OCI-M2 (cell line): Measurements from ENCODE around the gene CASKIN2.
A peak's percentile ranks its signal among the peaks of the same experiment; 100 is the strongest.
"Not testable (repeated sequence)": the region's sequence is repeated elsewhere in the genome, so short reads cannot be mapped to it uniquely, and the experiment has no call there.

Experiments
- DNase-seq: peaks from one replicate; lab custom pipeline; 2025; ENCODE audit not compliant: unreplicated experiment; lab: John Stamatoyannopoulos, UW

CASKIN2 gene

DNA sequence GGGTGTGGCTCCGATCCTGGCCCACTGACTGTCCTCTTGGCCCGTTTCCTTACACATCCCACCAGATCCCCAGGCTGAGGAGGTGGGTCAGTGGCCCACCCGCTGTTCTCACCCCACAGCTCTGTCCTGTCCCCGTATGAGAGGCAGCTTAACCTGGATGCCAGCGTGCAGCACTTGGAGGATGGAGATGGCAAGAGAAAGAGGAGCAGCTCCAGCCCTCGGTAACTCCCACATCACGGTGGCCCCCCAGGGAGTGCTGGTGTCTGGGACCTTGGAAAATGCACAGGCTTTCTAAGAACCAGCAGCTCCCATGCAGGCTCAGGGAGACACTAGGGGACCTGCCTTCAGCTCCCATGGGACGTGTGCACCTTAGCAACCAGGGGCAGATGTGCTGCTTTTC lies 6.0 kb upstream of the CASKIN2 start:
- no peak for DNase-seq

DNA sequence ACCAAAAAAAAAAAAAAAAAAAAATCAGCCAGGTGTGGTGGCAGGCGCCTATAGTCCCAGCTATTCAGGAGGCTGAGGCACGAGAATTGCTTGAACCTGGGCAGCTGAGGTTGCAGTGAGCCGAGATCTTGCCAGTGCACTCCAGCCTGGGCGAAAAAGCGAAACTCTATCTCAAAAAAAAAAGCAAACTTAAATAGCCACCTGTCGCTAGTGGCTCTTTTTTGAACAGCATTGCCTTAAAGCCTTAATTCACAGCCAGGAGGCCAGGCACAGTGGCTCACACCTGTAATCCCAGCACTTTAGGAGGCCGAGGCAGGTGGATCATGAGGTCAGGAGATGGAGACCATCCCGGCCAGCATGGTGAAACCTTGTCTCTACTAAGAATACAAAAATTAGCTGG lies 5.1 kb upstream of the CASKIN2 start:
- DNase-seq = not testable (repeated sequence)

DNA sequence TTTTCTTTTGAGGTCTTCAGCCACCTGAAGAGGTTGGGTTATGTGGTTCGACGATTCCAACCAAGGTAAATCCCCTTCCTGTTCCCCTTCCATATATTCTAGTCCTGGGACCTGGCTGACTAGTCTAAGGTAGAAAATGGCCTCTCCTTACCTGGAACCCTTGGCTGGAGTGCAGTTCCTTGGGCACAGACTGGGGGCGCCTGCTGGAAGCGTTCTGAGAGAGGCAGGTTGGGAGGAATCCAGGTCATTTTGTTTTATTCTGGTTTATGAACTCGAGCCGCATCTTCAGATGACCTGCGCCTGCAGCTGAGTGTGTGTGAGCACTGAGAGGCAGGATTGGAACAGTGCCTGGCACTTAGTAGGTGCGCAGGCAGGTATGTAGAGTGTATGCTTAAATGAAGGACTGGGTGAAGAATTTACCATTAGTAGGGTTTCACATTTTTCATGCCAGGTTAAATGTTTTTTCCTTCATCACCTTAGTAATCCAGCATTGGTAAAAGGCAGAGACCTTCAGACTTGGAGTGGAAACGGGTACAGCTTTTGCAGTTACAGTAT lies 3.7 kb upstream of the CASKIN2 start:
- DNase-seq = no peak

DNA sequence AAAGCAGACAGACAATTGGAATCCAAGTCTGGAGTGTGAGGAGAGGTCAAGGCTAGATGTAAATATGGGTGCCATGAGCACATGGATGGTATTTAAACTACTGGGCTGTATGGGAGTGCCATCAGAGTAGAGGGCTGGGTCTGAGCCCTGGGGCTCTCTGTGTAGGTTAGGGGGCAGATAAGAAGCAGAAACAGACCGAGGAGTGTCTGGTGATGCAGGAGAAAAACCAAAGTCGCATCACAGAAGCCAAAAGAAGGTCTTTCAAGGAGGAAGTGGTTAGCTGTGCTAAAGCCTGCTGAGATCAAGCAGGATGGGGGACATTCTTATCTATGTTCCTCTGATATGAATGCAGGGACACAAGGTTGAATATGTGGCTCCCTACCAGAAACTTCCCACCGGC lies 2.9 kb upstream of the CASKIN2 start:
- peak; percentile 22 for DNase-seq

DNA sequence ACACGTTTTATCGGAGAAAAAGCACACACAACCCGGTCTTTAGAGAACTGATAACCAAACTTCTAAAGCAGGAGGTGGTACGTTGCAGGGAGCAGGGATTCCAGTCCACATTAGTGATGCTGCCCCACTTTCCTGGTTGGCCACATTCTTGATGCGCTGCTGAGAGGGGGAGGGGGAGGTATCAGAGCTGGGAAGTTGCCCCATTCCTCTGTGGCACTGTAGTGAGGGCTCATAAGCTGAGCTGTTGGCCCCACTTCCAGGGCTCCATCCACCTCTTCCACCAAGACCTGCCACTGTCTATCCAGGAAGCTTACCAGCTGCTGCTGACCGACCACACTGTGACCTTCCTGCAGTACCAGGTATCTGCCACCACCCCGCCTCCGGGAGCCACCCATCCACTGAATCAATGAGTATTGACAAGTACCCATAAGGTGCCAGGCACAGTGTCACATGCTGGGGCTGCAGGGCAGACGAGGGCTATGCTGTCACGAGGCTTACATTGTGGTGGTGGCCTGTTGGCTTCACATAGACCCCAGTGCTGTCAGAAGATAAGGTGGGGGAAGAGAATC lies 2.0 kb upstream of the CASKIN2 start:
- DNase-seq = no peak

DNA sequence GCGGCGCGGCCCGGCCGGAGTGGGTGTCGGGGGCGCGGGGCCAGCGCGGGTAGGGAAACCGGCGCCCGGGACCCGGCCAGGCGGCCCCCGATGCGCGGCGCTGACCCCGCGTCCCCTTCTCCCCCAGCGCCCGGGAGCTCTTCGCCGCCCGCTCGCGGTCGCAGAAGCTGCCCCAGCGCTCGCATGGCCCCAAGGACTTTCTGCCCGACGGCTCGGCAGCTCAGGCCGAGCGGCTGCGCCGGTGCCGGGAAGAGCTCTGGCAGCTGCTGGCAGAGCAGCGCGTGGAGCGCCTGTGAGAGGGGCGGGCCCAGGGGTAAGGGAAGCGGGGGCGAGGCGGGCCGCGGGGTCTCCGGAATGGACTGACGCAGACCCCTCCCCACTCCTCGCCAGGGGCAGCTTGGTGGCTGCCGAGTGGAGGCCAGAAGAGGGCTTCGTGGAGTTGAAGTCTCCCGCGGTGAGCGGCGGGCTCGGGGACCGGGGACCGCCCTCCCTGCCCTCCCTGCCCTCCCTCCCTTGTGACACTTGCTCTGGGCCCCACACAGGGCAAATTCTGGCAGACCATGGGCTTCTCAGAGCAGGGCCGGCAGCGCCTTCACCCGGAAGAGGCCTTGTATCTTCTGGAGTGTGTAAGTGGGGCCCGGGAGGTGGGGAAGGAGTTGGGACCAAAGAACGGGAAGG lies 1.4 kb upstream of the CASKIN2 start:
- no peak for DNase-seq

DNA sequence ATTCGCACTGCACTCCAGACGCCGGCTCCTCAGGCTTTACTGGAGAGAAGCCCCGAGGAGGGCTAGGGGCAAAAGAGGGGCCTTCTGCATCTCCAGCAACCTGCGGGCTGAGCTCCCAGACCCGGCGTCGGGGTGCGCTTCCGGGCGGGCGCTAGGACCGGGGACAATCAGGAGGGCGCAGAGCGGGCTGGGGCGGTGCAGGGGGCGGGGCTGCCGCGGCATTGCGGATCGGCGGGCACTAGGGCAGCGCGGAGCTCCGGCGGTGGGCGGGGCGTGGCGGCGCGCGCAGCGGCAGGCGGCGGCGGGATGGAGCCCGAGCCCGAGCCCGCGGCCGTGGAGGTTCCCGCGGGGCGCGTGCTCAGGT lies 900 bp upstream of the CASKIN2 start, which contains the start of gene TSEN54:
TSS of gene TSEN54 (plus strand) at position 274 of the 364 bp plus-strand sequence. CDS start at position 307, 33 bp downstream.
- no peak for DNase-seq

DNA sequence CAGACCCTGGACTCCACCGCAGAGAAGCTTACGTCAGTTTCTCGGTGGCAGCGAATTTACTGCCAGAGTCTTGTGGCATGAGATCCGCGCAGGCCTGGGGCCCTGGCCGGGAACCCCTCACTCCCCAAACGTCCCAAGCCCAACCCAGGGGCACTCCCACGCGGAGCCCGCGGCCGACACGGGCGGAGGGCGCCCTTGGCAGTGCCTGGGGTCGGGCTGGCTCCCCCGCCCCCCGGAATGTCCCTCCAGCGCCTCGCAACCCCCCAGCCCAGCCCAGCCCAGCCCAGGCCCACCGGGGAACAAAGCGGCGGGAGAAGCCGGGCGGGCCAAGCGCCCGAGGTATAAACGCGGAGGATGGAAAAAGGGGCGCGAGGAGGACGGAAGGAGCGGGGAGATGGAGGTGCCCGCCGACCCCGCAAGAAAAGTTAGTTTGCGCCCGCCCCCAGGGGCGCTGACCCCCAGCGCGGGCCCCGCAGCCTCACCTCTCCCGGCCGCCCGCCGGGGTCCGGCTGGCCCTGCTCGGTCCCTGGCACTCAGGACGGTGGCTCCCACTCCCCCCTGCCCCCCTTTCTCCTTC lies 330 bp downstream of the CASKIN2 start:
- no peak for DNase-seq

DNA sequence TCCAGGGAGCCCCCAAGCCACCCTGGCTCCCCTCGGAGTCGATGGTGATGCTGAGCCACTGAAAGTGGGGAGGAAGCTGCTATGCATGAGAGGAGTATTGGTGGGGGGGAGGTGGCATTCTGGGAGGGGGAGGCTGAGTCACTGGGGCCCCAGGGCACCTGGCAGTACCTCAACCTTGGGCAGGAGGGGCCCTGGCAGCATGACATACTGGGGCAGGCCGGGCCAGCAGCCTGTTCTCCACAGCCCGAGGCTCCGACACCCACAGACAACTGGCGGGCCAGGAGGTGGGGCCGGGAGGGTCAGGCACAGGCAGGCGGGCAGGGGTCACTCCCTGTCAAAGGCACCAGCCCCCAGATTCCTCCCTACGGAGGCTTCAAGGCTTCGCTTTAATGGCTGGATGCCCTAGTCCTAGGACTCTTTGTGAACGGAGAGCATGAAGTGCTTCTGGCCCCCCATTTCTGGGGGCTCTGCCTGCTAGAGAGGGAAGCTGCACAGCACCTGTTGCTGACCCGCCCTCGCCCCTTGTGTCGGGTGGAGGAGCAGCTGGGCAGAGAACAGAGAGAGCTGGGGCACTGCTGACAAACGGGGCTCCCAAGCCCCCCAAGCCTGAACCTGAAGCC lies 928 bp downstream of the CASKIN2 start:
- no peak for DNase-seq

DNA sequence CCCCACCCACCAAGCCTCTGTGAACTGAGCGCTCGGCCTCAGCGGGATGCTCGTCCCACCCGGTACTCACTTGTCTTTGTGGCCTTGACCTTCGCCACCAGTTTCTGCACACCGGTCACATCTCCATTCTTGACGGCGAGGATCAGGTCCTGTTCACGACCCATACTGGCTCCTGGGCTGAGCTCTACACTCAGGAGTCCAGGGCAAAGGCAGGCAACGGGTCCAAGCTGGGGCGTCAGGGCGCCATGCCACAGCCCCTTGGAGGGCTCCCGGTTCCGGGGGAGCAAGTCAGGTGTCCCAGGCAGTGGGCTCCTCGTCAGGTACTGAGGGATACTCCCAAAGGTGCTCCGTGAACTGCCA lies 1.7 kb downstream of the CASKIN2 start:
- no peak for DNase-seq

DNA sequence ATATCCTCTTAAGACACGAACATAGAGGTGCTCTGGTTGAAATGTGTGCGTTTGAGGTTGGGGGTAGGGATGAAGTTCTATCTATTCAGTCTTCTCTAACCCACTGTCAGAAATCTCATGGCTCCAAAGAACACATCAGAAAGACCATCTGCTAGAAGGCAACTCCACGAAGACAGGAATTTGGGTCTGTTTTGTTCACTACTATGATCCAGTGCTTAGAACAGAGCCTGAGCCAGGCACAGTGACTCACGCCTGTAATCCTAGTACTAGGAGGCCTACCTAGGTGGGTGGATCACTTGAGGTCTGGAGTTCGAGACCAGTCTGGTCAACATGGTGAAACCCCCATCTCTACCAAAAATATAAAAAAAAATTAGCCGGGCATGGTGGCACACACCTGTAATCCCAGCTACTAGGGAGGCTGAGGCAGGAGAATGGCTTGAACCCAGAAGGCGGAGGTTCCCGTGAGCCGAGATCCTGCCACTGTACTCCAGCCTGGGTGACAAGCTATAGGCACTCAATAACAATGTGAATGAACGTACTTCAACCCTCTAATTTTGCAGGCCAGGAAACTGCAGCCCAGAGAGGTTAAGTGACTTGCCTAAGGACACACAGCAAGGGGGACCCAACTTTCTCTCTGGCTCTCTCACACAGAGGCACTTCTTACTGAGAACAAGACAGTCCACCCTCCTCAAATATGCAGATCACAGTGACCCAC lies 2.3 kb downstream of the CASKIN2 start:
- no peak for DNase-seq

DNA sequence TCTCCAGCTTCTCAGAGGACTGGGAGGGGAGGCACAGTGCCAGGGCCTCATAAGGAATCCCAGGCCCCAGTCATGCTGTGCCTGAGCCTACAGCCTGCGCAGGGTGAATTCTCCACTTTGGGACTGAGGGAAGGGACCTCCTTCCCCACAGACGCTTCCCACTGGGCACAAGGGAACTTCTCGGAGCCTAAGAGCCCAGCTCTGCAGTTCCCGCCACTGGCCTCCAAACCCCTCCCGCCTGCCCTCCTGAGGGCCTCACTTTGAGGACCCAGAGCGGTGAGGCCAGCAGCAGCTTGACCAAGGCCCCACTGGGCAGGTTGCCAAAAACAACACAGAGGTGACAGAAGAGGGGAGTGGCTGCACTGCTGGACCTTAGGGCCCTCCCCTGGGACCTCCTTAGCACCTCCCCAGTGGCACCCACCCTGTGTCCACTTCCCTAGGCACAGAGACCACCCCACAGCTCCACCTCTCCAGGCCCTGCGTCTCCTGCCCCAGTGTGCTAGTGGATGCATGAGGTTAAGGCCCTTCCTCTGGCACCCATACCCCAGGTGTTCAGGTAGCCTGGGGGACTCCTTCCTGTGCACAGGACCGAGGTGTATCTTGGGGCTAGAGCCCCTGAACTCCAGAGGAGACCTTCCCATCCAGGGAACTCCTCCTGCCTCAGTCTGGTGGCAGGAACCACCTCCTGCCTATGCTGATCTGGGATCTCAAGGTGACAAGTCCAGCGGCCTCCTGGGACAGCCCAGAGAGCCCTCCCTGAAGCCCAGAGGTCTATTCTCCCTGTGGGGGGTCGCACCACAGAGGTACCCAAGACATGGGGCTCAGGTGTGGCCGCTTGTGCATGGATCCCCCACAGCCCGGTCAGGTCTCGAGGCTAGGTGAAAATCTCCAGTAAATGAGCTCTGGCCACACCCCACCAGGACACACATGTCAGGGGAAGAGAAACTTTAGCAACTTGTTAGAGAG lies 3.4 kb downstream of the CASKIN2 start:
- DNase-seq = no peak

DNA sequence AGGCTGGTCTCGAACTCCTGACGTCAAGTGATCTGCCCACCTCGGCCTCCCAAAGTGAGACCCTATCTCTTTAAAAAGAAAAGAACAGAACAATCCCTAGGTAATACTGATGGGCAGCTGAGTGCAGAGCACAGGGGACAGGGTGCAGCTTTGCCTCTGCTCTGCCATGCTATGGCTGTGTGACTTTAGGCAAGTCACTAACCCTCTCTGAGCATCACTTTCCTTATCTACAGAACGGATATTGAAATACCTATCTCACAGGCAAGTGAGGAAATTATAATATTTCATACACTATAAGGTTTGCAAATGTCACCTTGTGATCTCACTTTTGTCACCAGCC lies 4.1 kb downstream of the CASKIN2 start:
- no peak for DNase-seq

DNA sequence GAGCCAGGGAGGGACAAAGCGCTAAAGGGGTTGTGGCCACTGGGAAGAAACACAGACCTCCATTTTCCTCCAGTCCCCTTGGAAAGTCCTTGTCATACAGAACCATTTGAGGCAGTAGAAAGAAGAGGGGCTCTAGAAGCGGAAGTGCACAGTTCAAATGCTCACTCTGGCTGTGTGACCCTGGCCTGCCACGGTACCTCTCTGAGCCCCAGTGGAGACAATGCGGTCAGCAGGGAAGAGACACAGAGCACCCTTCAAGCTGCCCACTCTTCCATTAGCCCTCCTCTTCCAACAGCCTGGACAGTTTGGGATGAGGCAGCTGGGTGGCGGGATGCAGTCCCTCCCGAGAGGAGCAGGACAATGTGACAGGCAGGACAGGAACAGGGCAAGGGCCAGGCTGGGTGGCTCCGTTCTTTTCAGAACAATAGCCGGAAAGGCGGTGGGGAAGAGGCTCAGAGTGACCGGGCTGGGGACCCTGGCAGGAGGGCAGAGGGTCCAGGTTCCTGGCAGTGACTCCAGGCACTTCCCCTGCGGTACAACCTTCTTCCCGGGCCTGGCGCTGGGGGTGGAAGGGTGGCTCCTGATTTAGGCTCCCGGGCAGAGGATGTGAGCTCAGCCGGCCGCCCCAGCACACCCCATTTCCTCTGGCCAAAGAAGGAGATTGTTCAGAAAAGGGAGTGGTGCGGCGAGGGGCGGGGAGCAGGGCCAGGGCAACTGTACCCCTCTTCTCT lies 5.6 kb downstream of the CASKIN2 start:
- no peak for DNase-seq

DNA sequence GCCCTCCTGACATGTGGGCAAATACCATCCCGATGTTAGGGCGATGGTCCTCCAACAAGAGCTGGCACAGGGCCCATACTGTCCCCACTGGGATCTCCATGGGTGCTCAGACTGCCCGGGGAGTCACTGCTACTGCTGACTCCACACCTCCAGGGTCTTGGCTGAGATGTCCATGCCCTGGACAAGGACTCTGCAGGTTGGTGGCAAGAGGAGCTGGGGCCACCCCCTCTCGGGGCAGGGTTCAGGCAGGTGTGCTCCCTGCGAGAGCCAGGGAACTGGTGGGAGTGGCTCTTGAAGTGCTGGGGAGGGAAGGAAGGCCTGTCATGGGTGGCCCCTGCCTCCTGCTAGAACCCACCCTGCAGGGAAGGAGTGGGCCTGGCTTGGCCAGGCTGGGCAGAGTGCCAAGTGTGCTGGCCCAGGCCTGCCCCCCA lies 6.4 kb downstream of the CASKIN2 start:
- DNase-seq = no peak

DNA sequence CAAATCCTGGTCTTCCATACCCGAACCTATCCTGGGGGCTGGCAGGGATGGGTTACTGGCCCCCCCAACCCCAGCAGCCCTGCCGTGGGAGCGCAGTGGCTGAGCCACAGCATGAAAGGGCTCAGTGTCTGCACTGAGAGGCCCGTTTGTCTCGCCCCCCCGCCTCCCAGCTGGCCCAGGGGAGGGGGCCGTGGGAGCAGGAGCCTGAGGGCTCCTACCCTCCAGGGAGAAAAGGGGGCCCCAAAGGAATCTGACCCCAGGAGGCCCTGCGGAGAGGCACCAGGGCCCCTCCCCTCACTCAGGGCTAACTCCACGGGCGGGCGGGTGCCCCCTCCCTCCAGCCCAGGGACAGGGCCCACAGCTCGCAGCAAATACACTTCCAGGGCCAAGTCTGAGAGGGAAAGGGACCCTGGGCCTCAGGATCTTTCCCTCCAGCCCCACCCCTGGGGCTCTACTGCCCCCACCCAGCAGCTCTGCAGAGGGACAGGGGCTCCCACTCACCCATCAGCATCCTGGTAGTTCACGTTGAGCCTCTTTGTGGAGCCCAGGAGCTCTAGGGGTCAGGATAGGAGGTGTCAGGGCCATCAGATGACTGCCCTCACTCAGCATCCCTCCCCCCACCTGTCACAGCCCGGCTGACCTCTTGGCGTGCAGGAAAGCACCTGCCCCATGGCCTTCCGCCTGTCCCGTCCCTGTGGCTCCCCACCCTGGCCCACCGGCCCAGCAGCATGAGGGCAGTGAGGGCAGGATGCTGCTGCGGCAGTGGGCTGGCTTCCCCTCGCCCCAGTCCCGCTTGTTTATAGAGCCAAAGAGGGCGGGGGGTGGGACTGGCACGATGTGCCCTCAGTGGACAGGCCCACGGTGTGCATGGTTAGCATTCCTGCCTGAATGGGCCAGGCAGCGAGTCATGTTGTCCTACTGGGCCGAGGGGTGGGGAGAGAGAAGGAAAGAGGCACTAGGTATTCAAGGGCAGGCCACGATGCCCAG lies 7.3 kb downstream of the CASKIN2 start:
- no peak for DNase-seq

DNA sequence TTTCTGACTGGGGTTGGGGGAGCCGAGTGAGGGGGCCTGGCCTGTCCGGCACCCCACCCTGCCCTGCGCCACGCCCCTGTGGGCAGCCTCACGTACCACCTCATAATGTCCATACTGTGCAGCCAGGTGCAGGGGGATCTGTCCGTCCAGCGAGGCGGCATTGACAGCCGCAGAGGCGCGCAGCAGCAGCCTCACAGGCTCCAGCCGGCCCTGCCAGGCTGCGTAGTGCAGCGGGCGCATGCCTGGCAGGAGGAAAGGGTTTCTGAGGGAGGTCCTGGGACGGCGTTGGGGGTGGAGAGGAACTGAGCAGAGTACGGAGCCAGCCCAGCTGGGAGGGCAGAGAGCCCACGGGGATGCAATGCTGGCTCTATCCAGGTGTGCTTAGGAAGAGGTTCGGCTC lies 8.4 kb downstream of the CASKIN2 start:
- no peak for DNase-seq

DNA sequence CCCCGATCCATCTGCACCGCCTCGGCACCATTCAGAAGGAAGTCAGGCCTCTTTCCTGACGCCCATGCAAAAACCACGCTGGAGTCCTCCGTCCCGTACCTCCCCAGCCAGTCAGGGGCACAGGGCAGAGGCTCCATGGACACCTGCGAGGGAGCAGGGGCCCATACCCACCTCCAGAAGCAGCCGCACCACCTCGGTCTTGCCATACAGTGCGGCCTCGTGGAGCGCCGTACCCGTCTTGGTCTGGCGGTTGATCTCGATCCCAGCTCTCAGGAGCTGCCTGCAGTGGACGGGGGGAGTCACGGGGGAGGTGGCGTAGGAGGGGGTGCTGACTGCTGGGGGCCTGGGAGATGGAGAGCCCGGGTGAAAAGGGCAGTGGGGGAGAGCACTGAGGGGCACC lies 9.2 kb downstream of the CASKIN2 start:
- no peak for DNase-seq

DNA sequence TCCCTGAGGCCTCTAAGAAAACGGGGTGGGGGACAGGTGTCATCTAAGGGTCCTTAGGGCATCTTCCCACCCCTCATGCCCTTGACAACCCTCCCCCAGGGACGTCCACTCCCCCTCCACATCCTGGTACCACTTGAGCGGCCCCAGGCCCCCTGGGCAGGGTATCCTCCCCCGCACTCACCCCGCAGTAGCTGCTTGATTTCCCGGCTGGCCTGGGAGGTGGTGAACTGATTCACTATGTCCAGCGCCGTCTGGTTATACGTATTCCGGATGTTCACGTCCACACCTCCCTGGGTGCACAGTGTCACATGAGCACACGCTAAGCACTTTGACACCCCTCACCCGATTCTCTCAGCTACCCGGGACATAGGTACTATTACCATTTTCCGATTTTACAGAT lies 9.7 kb downstream of the CASKIN2 start:
- DNase-seq = no peak
